B cell (primary cell): ENCODE measurements around the gene IL1RN. TPM values are rescaled to one million over a fixed set of nuclear protein-coding genes. Genes with fewer than 3 reads are reported as not detected.

Source experiments
- ATAC-seq: fragments of 200-7000 bp; cut with Tn5 transposase; one replicate; pipeline ENCODE4 v1.10.0; 2021; ENCODE audit warnings: low read depth, mild to moderate bottlenecking, moderate number of reproducible peaks, moderate library complexity
- CTCF ChIA-PET: fragments of 350-600 bp; sonication (Branson Sonifier 250); formaldehyde crosslinking; loops from one replicate; lab custom pipeline; 2021; ENCODE audit warnings: antibody characterized with exemption, inconsistent platforms; lab: Charles Lee
- POLR2A ChIA-PET: fragments of 350-600 bp; sonication (Branson Sonifier 250); formaldehyde crosslinking; loops from one replicate; lab custom pipeline; 2021; ENCODE audit warnings: antibody characterized with exemption; lab: Charles Lee
- DNase-seq: peaks from one replicate; pipeline ENCODE4 v3.0.0; 2013
- H2AFZ ChIP-seq: 2 replicates; pipeline ENCODE4 v1.6.1; 2012; ENCODE audit warnings: mild to moderate bottlenecking, low read depth, low read length; ENCODE audit not compliant: insufficient read depth, poor library complexity, severe bottlenecking
- H3K27ac ChIP-seq, 2 donors: 1 replicate in 1 of 2; 2 replicates in 1 of 2; pipeline ENCODE4 v1.5.1; 2012 to 2013; ENCODE audit warnings: low read length in 2 of 2, mild to moderate bottlenecking in 2 of 2, moderate library complexity in 1 of 2
- H3K27me3 ChIP-seq, 4 experiments: fragments of 200-600 bp in 1 of 4; sonication (generic) in 1 of 4; replicated peaks in 1 of 4; 1 replicate in 2 of 4; 2 replicates in 2 of 4; pipeline versions ENCODE4 v1.6.1 to v1.7.0; 2013 to 2016; ENCODE audit warnings: low read length in 3 of 4, mild to moderate bottlenecking in 2 of 4, mixed read lengths in 1 of 4, moderate library complexity in 1 of 4; ENCODE audit not compliant: insufficient read depth in 4 of 4, control insufficient read depth in 3 of 4; ENCODE audit errors: control extremely low read depth in 1 of 4
- H3K36me3 ChIP-seq, 2 experiments: replicated peaks in 1 of 2; 1 replicate in 1 of 2; 2 replicates in 1 of 2; pipeline versions ENCODE4 v1.6.1 to v1.7.1; 2013; ENCODE audit warnings: low read length in 1 of 2; ENCODE audit not compliant: insufficient read depth in 2 of 2, control insufficient read depth in 1 of 2; ENCODE audit errors: control extremely low read depth in 1 of 2, extremely low read depth in 1 of 2
- H3K4me1 ChIP-seq, 2 donors: fragments of 200-600 bp in 1 of 2; sonication (generic) in 1 of 2; 1 replicate in 1 of 2; 2 replicates in 1 of 2; pipeline versions ENCODE4 v1.5.1 to v1.6.1; 2013 to 2017; ENCODE audit warnings: low read length in 2 of 2; ENCODE audit not compliant: control insufficient read depth in 2 of 2, insufficient read depth in 2 of 2
- H3K4me2 ChIP-seq: replicated peaks from 2 replicates; pipeline ENCODE3; 2012; ENCODE audit warnings: mild to moderate bottlenecking, low read depth, low read length; ENCODE audit not compliant: poor library complexity, severe bottlenecking
- H3K4me3 ChIP-seq, 5 experiments: fragments of 200-600 bp in 1 of 5; sonication (generic) in 1 of 5; 1 replicate in 3 of 5; 2 replicates in 2 of 5; pipeline versions ENCODE4 v1.5.1 to v1.7.0; 2011 to 2016; ENCODE audit warnings: low read length in 4 of 5, mild to moderate bottlenecking in 4 of 5, low read depth in 2 of 5, control low read depth in 1 of 5, moderate library complexity in 1 of 5; ENCODE audit not compliant: insufficient read depth in 1 of 5; ENCODE audit errors: control extremely low read depth in 1 of 5, extremely low read depth in 1 of 5
- H3K79me2 ChIP-seq: fragments of 200-600 bp; sonication (generic); one replicate; pipeline ENCODE4 v1.6.0; 2016; ENCODE audit warnings: low read length; ENCODE audit not compliant: control insufficient read depth, insufficient read depth
- H3K9ac ChIP-seq: fragments of 200-600 bp; sonication (generic); 2 replicates; pipeline ENCODE4 v1.6.1; 2017; ENCODE audit warnings: mild to moderate bottlenecking, low read length, moderate library complexity
- H3K9me3 ChIP-seq, 3 donors: one replicate each; pipeline versions ENCODE4 v1.6.1 to v1.7.1; 2013; ENCODE audit warnings: low read length in 2 of 3; ENCODE audit not compliant: control insufficient read depth in 2 of 3, insufficient read depth in 1 of 3; ENCODE audit errors: control extremely low read depth in 1 of 3
- H4K20me1 ChIP-seq: 2 replicates; pipeline ENCODE4 v1.6.0; 2012; ENCODE audit warnings: mild to moderate bottlenecking, low read length; ENCODE audit not compliant: insufficient read depth, control insufficient read depth, poor library complexity, severe bottlenecking
- H3K27ac Mint-ChIP-seq: one replicate; pipeline ENCODE4 v1.8.0; 2021; ENCODE audit warnings: mixed read lengths
- H3K27me3 Mint-ChIP-seq: one replicate; pipeline ENCODE4 v1.8.0; 2021; ENCODE audit warnings: mixed read lengths
- H3K4me1 Mint-ChIP-seq: one replicate; pipeline ENCODE4 v1.8.0; 2021; ENCODE audit warnings: mixed read lengths
- H3K4me3 Mint-ChIP-seq: one replicate; pipeline ENCODE4 v1.8.0; 2021; ENCODE audit warnings: mixed read lengths
- H3K9me3 Mint-ChIP-seq: one replicate; pipeline ENCODE4 v1.8.0; 2022; ENCODE audit warnings: mixed read lengths; ENCODE audit not compliant: insufficient read depth
- EZH2 ChIP-seq: IDR thresholded peaks from 2 replicates; pipeline ENCODE4 v1.6.1; 2012; ENCODE audit warnings: borderline replicate concordance, low read depth, mild to moderate bottlenecking, moderate library complexity, low read length; ENCODE audit not compliant: insufficient read depth, poor library complexity, severe bottlenecking
- WGBS: methylation state at CpG from one replicate; pipeline ENCODE4 v1.1.5; 2013; ENCODE audit warnings: missing lambda C conversion rate; ENCODE audit not compliant: insufficient coverage; 5-methylcytosine and 5-hydroxymethylcytosine counted together
- intact Hi-C: fragments of 100-400 bp; cut with micrococcal nuclease; formaldehyde crosslinking; loops from one replicate; pipeline ENCODE4 v1.10.0; 2022
- polyA plus RNA-seq: library from polyadenylated mRNA; depleted of rRNA; stranded (reverse); fragments of >200 nt; gene quantifications from 2 replicates; pipeline ENCODE4 v1.2.3, GENCODE V29; 2012
- total RNA-seq, 2 donors: library from RNA; stranded (reverse); fragments of 120-200 nt in 1 of 2; gene quantifications; 1 replicate in 1 of 2; 2 replicates in 1 of 2; pipeline versions ENCODE4 v1.2.3 to v1.2.4, GENCODE V29; 2013 to 2022
- TF ChIP-seq, protein P1 (sequence below): fragments of 200-600 bp; IDR thresholded peaks from one replicate; pipeline ENCODE4 v1.8.0; 2022; ENCODE audit warnings: antibody characterized with exemption, mild to moderate bottlenecking

The IL1RN gene
- total and polyA plus RNA-seq, 2 donors (not counting 1 experiment from before 2014, with no cell fraction given) = 0.79 TPM; not detected in 1

DNA sequence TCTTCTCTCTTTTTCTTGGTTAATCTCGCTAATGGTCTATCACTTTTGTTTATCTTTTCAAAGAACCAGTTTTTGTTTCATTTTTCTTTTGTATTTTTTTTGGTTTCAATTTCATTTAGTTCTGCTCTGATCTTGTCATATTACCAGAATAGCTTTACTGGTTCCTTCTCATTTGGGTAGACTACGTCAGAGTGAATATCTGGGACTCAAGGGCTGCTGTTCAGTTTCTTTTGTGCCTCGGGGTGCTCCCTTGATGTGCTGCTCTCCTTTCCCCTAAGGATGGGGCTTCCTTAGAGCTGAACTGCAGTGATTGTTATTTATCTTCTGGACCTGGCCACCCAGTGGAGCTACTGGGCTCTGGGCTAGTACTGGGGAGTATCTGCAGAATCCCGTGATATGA lies 29.4 kb upstream of the IL1RN start:
- no peak overlapping the region for H3K27ac ChIP-seq
- H3K9me3 ChIP-seq = peaks cover 0 to 10% (median 0%) of the 10 kb centered on the region in 3 donors
- 48% methylated on average over 3 of the region's 4 CpGs for WGBS
- Mint-ChIP-seq H3K27ac (peak overlapping the region; percentile 5), H3K9me3 (peaks cover 7% of the 10 kb centered on the region), H3K27me3 (peaks cover 13% of the 10 kb centered on the region), H3K4me3 (peak overlapping the region; percentile 47), H3K4me1 (peaks cover 13% of the 10 kb centered on the region)
- no peaks in the 10 kb centered on the region for H3K79me2 ChIP-seq
- ATAC-seq (peak; percentile 41), DNase-seq (peak; percentile 63)
- no peaks in the 10 kb centered on the region for H3K36me3 ChIP-seq
- peaks cover 7 to 11% of the 10 kb centered on the region in 2 donors for H3K4me1 ChIP-seq
- H3K4me3 ChIP-seq = peak overlapping the region in 3 of 5 experiments; percentile 10 to 52 (median 15)
- H3K9ac ChIP-seq = peak overlapping the region; percentile 48
- ChIA-PET POLR2A (no interaction called here), CTCF (interaction anchor here (1.5 to 1.8 kb wide), 2 partner anchors 13 to 40 kb away, joined by 4 to 10 read pairs; no protein-coding TSS in a partner anchor)
- H2AFZ ChIP-seq = peak overlapping the region; percentile 52
- no peaks in the 10 kb centered on the region for H4K20me1 ChIP-seq
- H3K27me3 ChIP-seq = no peaks in the 10 kb centered on the region
- intact Hi-C loops = no loop called here
- peak overlapping the region; percentile 62 for H3K4me2 ChIP-seq
- no peak for TF ChIP-seq EZH2
- TF ChIP-seq, protein P1, sequence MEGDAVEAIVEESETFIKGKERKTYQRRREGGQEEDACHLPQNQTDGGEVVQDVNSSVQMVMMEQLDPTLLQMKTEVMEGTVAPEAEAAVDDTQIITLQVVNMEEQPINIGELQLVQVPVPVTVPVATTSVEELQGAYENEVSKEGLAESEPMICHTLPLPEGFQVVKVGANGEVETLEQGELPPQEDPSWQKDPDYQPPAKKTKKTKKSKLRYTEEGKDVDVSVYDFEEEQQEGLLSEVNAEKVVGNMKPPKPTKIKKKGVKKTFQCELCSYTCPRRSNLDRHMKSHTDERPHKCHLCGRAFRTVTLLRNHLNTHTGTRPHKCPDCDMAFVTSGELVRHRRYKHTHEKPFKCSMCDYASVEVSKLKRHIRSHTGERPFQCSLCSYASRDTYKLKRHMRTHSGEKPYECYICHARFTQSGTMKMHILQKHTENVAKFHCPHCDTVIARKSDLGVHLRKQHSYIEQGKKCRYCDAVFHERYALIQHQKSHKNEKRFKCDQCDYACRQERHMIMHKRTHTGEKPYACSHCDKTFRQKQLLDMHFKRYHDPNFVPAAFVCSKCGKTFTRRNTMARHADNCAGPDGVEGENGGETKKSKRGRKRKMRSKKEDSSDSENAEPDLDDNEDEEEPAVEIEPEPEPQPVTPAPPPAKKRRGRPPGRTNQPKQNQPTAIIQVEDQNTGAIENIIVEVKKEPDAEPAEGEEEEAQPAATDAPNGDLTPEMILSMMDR = no peak

DNA sequence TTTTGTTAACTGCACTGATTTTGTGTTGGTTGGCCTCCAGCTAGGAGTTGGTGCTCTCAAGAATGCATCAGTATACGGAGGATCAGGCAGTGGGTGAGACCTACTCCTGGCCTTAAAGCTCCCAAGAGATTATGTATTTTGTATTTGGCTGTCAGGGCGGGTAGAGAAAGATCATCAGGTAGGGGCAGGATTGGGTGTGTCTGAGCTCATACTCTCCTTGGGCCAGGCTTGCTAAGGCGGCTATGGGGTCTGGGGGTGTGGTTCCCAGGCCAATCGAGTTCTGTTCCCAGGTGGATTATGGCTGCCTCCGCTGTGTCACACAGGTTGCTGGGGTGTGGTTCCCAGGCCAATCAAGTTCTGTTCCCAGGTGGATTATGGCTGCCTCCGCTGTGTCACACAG lies 28.9 kb upstream of the IL1RN start:
- 95% methylated on average over 5 of the region's 6 CpGs for WGBS
- Mint-ChIP-seq H3K27me3 (peaks cover 12% of the 10 kb centered on the region), H3K4me3 (peak overlapping the region; percentile 47), H3K9me3 (peaks cover 7% of the 10 kb centered on the region), H3K27ac (no peak overlapping the region), H3K4me1 (peaks cover 13% of the 10 kb centered on the region)
- POLR2A ChIA-PET = no interaction called here
- H3K79me2 ChIP-seq = no peaks in the 10 kb centered on the region
- H3K4me2 ChIP-seq = peak overlapping the region; percentile 62
- H3K9ac ChIP-seq = peak overlapping the region; percentile 48
- no peak overlapping the region for H3K27ac ChIP-seq
- no peaks in the 10 kb centered on the region for H3K27me3 ChIP-seq
- no peaks in the 10 kb centered on the region for H3K36me3 ChIP-seq
- H3K9me3 ChIP-seq = peaks cover 0 to 10% (median 0%) of the 10 kb centered on the region in 3 donors
- CTCF ChIA-PET = interaction anchor here (1.5 to 1.8 kb wide), 2 partner anchors 13 to 39 kb away, joined by 4 to 10 read pairs; no protein-coding TSS in a partner anchor
- peak overlapping the region; percentile 52 for H2AFZ ChIP-seq
- DNase-seq (no peak), ATAC-seq (no peak)
- intact Hi-C loops = no loop called here
- H4K20me1 ChIP-seq = no peaks in the 10 kb centered on the region
- TF ChIP-seq, protein P1 = no peak
- no peak for TF ChIP-seq EZH2
- H3K4me3 ChIP-seq = peak overlapping the region in 1 of 5 experiments; percentile 52
- peaks cover 7 to 11% of the 10 kb centered on the region in 2 donors for H3K4me1 ChIP-seq
